ENCODE data around the gene CHST3.
"Not testable (repeated sequence)": the region's sequence is repeated elsewhere in the genome, so short reads cannot be mapped to it uniquely, and the experiment has no call there.

The CHST3 gene, protein sequence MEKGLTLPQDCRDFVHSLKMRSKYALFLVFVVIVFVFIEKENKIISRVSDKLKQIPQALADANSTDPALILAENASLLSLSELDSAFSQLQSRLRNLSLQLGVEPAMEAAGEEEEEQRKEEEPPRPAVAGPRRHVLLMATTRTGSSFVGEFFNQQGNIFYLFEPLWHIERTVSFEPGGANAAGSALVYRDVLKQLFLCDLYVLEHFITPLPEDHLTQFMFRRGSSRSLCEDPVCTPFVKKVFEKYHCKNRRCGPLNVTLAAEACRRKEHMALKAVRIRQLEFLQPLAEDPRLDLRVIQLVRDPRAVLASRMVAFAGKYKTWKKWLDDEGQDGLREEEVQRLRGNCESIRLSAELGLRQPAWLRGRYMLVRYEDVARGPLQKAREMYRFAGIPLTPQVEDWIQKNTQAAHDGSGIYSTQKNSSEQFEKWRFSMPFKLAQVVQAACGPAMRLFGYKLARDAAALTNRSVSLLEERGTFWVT

GRCh38 chr10:71964098-71964742 is at the start of gene CHST3:
CHST3 (plus strand) TSS chr10:71964395; CDS start chr10:72005843, 41,448 bp downstream.
- no peak for DNase-seq (ENCODE audit: low read depth in 2 of 2)

- no peak for DNase-seq (ENCODE audit: low read depth in 2 of 2)
These were observed 47.4 kb upstream of the CHST3 start for GRCh38 chr10:71916827-71917226.

- DNase-seq (ENCODE audit: low read depth in 2 of 2) = no peak
These were observed 45.2 kb upstream of the CHST3 start for GRCh38 chr10:71918992-71919391.

GRCh38 chr10:71919956-71920539 is 44.1 kb upstream of the CHST3 start:
- DNase-seq (ENCODE audit: low read depth in 2 of 2) = not testable (repeated sequence)

DNA sequence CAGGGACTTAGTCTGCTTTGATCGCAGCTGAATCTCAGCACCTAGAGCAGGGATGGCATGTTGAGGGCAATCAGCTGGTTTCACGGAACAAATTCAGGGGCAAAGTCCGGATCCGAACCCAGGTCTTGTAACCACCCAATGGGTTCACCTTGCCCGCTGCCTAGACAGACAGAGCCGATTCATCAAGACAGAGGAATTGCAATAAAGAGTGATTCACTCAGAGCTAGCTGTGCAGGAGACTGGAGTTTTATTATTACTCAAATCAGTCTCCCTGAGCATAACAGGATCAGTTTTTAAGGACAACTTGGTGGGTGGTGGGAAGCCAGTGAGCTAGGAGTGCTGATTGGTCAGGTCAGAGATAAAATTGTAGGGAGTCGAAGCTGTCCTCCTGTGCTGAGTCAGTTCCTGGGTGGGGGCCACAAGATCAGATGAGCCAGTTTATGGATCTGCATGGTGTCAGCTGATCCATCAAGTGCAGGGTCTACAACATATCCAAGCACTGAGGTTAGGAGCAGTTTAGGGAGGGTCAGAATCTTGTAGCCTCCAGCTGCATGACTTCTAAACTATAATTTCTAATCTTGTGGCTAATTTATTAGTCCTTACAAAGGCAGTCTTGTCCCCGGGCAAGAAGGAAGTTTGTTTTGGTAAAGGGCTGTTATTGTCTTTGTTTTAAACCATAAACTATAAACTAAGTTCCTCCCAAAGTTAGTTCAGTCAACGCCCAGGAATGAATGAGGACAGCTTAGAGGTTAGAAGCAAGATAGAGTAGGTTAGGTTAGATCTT is 43.5 kb upstream of the CHST3 start:
- no peak for DNase-seq (ENCODE audit: low read depth in 2 of 2)

- DNase-seq (ENCODE audit: low read depth in 2 of 2) = no peak
These were observed 42.7 kb upstream of the CHST3 start for GRCh38 chr10:71921324-71922027.

DNA sequence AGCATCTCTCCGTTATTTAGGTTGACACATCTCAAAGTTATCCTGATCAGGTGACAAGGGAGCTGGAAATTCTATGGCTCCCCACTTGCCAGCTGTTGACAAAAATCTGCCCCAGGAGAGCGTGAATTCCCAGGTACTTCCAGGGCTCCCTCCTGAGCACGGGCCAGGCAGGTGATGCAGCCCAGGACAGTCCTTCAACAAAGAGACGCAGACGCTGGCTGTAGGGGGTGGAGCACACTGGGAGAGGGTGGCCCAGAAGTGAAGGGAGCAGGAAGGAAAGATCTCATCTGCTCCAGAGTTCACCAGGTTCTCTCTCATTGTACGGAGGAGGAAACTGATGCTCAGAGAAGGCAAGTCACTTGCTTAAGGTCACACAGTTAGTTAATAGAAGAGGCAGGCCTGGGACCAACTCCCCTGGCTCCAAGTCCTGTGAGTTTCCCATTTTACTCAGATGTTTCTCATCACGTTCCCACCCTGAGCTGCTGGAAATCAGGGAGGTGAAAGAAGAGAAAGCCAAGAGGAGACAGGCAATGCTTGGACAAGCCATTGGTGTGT is 41.0 kb upstream of the CHST3 start:
- DNase-seq (ENCODE audit: low read depth in 2 of 2) = no peak

DNA sequence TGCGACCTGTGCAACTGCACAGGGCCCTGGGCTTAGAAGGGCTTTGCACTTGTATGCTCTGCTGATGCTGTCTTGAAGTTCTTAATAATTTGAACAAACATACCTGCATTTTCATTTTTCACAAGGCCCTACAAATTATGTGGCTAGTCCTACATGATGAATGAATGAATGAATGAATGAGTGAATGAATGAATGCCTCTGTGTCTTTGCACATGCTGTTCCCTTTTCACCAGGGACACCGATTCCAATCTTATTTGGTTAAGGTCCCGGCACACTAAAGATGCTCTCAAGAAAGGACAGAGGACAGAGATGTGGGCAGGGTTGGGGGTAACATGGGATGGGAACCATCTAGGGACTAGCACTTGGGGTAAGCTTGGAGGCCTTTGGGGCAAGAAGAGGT is 39.4 kb upstream of the CHST3 start:
- no peak for DNase-seq (ENCODE audit: low read depth in 2 of 2)

- DNase-seq (ENCODE audit: low read depth in 2 of 2) = no peak
These were observed 37.0 kb upstream of the CHST3 start for GRCh38 chr10:71927159-71927558.

DNA sequence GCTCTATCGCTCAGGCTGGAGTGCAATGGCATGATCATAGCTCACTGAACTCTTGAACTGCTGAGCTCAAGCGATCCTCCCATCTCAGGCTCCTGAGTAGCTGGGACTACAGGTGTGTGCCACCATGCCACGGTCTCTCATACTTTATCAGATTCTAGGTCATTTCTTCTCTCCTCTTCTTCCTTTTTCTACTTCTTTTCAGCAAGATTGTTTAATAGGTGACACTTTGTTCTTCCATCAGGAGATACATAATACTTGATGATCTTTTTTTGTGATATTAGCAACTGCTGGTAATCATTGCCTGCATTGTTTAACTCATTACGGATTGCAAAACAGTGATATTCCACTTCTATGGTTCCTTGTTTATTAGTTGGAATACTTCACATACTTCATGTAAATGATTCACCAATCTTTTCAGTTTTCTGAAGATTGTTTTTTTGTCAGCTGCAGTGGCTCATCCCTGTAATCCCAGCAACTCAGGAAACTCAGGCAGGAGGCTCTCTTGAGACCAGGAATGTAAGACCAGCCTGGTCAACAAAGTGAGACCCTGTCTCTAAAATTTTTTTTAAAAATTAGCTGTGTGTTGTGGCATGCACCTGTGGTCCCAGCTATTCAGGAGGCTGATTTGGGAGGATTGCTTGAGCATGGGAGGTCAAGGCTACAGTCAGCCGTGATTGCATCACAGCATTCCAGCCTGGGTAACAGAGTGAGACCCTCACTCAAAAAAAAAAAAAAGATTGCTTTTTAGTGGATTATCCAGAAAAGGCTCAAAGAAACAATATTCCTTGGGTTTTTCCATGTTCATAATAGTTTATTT is 36.2 kb upstream of the CHST3 start:
- no peak for DNase-seq (ENCODE audit: low read depth in 2 of 2)

DNA sequence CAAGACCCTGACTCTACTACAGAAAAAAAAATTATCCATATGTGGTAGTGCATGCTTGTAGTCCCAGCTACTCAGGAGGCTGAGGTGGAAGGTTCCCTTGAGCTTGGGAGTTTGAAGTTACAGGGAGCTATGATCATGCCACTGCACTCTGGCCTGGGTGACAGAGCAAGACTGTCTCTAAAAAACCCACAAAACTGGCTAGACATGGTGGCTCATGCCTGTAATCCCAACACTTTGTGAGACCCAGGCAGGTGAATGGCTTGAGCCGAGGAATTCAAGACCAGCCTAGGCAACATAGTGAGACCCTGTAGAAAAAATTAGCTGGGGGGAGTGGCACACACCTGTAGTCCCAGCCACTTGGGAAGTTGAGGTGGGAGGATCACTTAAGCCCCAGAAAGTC is 32.9 kb upstream of the CHST3 start:
- no peak for DNase-seq (ENCODE audit: low read depth in 2 of 2)

DNA sequence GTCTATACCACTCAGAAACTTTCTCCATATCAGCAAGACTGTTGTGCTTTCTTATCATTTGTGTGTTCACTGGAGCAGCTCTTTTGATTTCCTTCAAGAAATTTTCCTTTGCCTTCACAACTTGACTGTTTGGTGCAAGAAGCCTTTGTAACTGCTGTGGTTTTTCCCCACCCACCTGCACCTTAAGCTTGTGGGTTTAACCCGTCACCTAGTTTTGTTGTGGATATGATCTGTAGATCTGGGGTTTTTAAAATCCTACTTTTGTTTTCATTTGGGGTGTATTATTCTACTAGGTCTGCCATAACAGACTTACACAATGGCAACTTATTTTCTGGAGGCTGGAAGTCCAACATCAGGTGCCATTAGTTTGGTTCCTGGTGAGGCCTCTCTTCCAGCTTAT is 30.5 kb upstream of the CHST3 start:
- DNase-seq (ENCODE audit: low read depth in 2 of 2) = no peak

- no peak for DNase-seq (ENCODE audit: low read depth in 2 of 2)
These were observed 26.0 kb upstream of the CHST3 start for GRCh38 chr10:71938211-71938610.

- no peak for DNase-seq (ENCODE audit: low read depth in 2 of 2)
These were observed 24.9 kb upstream of the CHST3 start for GRCh38 chr10:71939304-71939703.

GRCh38 chr10:71939861-71940474 is 24.2 kb upstream of the CHST3 start:
- DNase-seq (ENCODE audit: low read depth in 2 of 2) = no peak

GRCh38 chr10:71940752-71941151 is 23.4 kb upstream of the CHST3 start:
- no peak for DNase-seq (ENCODE audit: low read depth in 2 of 2)

- DNase-seq (ENCODE audit: low read depth in 2 of 2) = no peak
These were observed 22.9 kb upstream of the CHST3 start for GRCh38 chr10:71941318-71941717.

DNA sequence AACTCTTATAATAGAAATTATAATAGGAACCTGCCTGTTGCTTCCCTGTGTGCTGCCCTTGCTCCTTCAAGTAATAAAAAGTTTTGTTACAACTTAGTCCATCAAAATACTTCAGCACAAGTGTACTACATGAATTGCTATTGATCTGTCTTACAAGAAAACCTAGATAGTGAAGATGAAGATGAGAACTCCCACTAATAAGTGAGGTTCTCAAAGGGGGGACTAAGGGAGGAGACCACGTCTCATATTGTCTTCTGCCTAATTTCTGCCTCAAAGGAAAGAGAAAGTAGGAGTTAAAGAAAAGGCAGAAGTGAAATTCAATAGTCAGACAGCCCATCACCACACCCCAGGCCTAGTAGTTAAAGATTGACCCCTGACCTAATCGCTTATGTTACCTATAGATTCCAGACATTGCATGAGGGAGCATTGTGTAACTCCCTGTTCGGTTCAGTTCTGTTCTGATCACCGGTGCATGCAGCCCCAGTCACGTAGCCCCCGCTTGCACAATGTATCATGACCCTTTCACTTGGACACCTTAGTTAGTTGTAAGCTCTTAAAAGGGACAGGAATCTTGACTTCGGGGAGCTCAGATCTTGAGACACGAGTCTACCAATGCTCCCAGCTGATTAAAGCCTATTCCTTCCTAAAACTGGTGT is 18.2 kb upstream of the CHST3 start:
- DNase-seq (ENCODE audit: low read depth in 2 of 2) = no peak

DNA sequence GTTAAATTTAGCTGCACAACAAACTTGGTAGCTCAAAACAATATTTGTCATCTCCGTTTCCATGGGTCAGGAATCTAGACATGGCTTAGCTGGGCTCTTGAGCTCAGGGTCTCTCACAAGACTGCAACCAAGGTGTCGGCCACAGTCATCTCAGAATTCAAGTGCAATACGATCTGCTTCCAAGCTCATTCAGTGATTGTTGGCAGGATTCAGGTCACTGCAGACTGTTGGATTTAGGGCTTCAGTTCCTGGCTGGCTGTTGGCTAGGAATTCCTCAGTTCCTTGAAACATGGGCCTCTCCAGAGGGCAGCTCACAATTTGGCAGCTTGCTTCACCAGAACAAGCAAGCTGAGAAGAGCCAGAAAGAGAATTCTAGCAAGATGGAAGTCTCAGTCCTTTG is 17.5 kb upstream of the CHST3 start:
- DNase-seq (ENCODE audit: low read depth in 2 of 2) = no peak
